BJ (cell line): ENCODE measurements around the gene ATP13A3. TPM values are rescaled to one million over a fixed set of nuclear protein-coding genes. Genes with fewer than 3 reads are reported as not detected.

ENCODE experiments used
- CTCF ChIA-PET: fragments of 350-600 bp; formaldehyde crosslinking; extraction: SDS; loops from one replicate; lab custom pipeline; 2021; ENCODE audit warnings: antibody characterized with exemption, inconsistent platforms; lab: Yijun Ruan, JAX
- POLR2A ChIA-PET: fragments of 300-600 bp; sonication (Branson Sonifier 250); formaldehyde crosslinking; extraction: SDS; loops from one replicate; lab custom pipeline; 2021; ENCODE audit warnings: antibody characterized with exemption; lab: Charles Lee
- DNase-seq: peaks from one replicate; pipeline ENCODE4 v3.0.0-alpha.2; 2011; ENCODE audit warnings: low read depth
- H3K27me3 ChIP-seq: 2 replicates; pipeline ENCODE4 v1.6.0; 2011; ENCODE audit warnings: low read length; ENCODE audit not compliant: control insufficient read depth, insufficient read depth
- H3K36me3 ChIP-seq: 2 replicates; pipeline ENCODE4 v1.5.1; 2011; ENCODE audit warnings: low read length; ENCODE audit not compliant: control insufficient read depth, insufficient read depth
- H3K4me3 ChIP-seq: 2 replicates; pipeline ENCODE4 v1.5.1; 2011; ENCODE audit warnings: low read depth, mild to moderate bottlenecking, control low read depth, low read length
- CTCF ChIP-seq: IDR thresholded peaks from 2 replicates; pipeline ENCODE4 v1.5.1; 2011; ENCODE audit warnings: low read depth, mild to moderate bottlenecking, control low read depth, inconsistent platforms, low read length, moderate library complexity; ENCODE audit not compliant: insufficient read depth
- polyA plus RNA-seq: library from polyadenylated mRNA; depleted of rRNA; stranded (reverse); fragments of >200 nt; gene quantifications from 2 replicates; pipeline ENCODE4 v1.2.3, GENCODE V29; 2011

The ATP13A3 gene
- polyA plus RNA-seq, 1 experiment = 47.1 TPM

GRCh38 chr3:194517333-194517732 lies 30.5 kb upstream of the ATP13A3 start:
- H3K4me3 ChIP-seq = no peak overlapping the region
- CTCF ChIA-PET = interaction anchor here (1.4 kb wide), 1 partner anchor 44 kb away, joined by 3 read pairs; no protein-coding TSS in a partner anchor
- POLR2A ChIA-PET = no interaction called here

GRCh38 chr3:194514626-194515025 lies 27.8 kb upstream of the ATP13A3 start:
- Histone ChIP-seq H3K27me3 (no peaks in the 10 kb centered on the region), H3K4me3 (no peak overlapping the region), H3K36me3 (no peaks in the 10 kb centered on the region)
- no peak for TF ChIP-seq CTCF
- no peak for DNase-seq
- ChIA-PET POLR2A (no interaction called here), CTCF (no interaction called here)

More at GRCh38 chr3:194517333-194517732, 30.5 kb upstream of the ATP13A3 start:
- no peak for TF ChIP-seq CTCF
- no peak for DNase-seq
- Histone ChIP-seq H3K36me3 (no peaks in the 10 kb centered on the region), H3K27me3 (no peaks in the 10 kb centered on the region)

- Histone ChIP-seq H3K27me3 (no peaks in the 10 kb centered on the region), H3K36me3 (no peaks in the 10 kb centered on the region), H3K4me3 (no peak overlapping the region)
- no peak for DNase-seq
- no peak for TF ChIP-seq CTCF
- ChIA-PET POLR2A (no interaction called here), CTCF (interaction anchor here (1.1 kb wide), 1 partner anchor 46 kb away, joined by 3 read pairs; no protein-coding TSS in a partner anchor)
These were observed 26.2 kb upstream of the ATP13A3 start for GRCh38 chr3:194512895-194513601.

GRCh38 chr3:194508491-194509453 lies 22.0 kb upstream of the ATP13A3 start:
- Histone ChIP-seq H3K4me3 (no peak overlapping the region), H3K27me3 (no peaks in the 10 kb centered on the region), H3K36me3 (no peaks in the 10 kb centered on the region)
- no peak for DNase-seq
- TF ChIP-seq CTCF = no peak
- ChIA-PET CTCF (interaction anchor here (0.7 kb wide), 1 partner anchor 10 kb away, joined by 3 read pairs; no protein-coding TSS in a partner anchor), POLR2A (interaction anchor here (0.6 kb wide), 1 partner anchor 71 kb away, joined by 5 read pairs; no protein-coding TSS in a partner anchor)

- DNase-seq = no peak
- Histone ChIP-seq H3K27me3 (no peaks in the 10 kb centered on the region), H3K4me3 (no peak overlapping the region), H3K36me3 (no peaks in the 10 kb centered on the region)
- no peak for TF ChIP-seq CTCF
- ChIA-PET POLR2A (no interaction called here), CTCF (interaction anchor here (0.7 kb wide), 1 partner anchor 8 kb away, joined by 3 read pairs; no protein-coding TSS in a partner anchor)
These were observed 20.8 kb upstream of the ATP13A3 start for GRCh38 chr3:194507571-194507970.
